Endothelial cell of umbilical vein (primary cell): ENCODE results near the gene KLHDC4. TPM values are rescaled to one million over a fixed set of nuclear protein-coding genes. Genes with fewer than 3 reads are reported as not detected.

Experiments used
- BruUV-seq: library from RNA; stranded (reverse); fragments of 400-500 nt; replicated peaks from 2 replicates; lab custom pipeline; 2021; lab: Mats Ljungman, UMichigan
- CTCF ChIA-PET: fragments of 300-600, 350-600 bp; sonication (Branson Sonifier 250); formaldehyde crosslinking; loops from one replicate; lab custom pipeline; 2021; ENCODE audit warnings: antibody characterized with exemption, inconsistent platforms; lab: Charles Lee
- POLR2A ChIA-PET: fragments of 300-600, 350-600 bp; sonication (Branson Sonifier 250); formaldehyde crosslinking; loops from one replicate; lab custom pipeline; 2021; ENCODE audit warnings: antibody characterized with exemption, inconsistent platforms; lab: Charles Lee
- DNase-seq: peaks from one replicate; pipeline ENCODE4 v3.0.0-alpha.2; 2011; ENCODE audit warnings: low read depth, low spot score
- FAIRE-seq: peaks from 2 replicates; lab custom pipeline; 2011; peaks lifted over from hg19 to GRCh38; lab: Jason Lieb, UNC
- H2AFZ ChIP-seq: 2 replicates; pipeline ENCODE4 v1.6.0; 2012; ENCODE audit warnings: low read depth, low read length, control low read depth, inconsistent platforms
- H3K27ac ChIP-seq: 2 replicates; pipeline ENCODE4 v1.5.1; 2011; ENCODE audit warnings: low read depth, mild to moderate bottlenecking, control low read depth, low read length, moderate library complexity; ENCODE audit not compliant: insufficient read depth
- H3K27me3 ChIP-seq, 2 experiments: 2 replicates each; pipeline versions ENCODE4 v1.6.0 to v1.6.1; 2011; ENCODE audit warnings: low read length in 2 of 2, mixed read lengths in 1 of 2; ENCODE audit not compliant: control insufficient read depth in 2 of 2, insufficient read depth in 2 of 2
- H3K36me3 ChIP-seq, 2 experiments: 2 replicates in 1 of 2; 3 replicates in 1 of 2; pipeline ENCODE4 v1.5.1; 2011; ENCODE audit warnings: low read length in 2 of 2, mild to moderate bottlenecking in 1 of 2, moderate library complexity in 1 of 2; ENCODE audit not compliant: control insufficient read depth in 2 of 2, insufficient read depth in 2 of 2; ENCODE audit errors: extremely low read depth in 1 of 2
- H3K4me1 ChIP-seq: 3 replicates; pipeline ENCODE4 v1.5.1; 2011; ENCODE audit warnings: mild to moderate bottlenecking, low read length; ENCODE audit not compliant: control insufficient read depth, insufficient read depth; ENCODE audit errors: extremely low read depth
- H3K4me2 ChIP-seq: 2 replicates; pipeline ENCODE4 v1.6.1; 2011; ENCODE audit warnings: low read length, control low read depth, mixed read lengths; ENCODE audit not compliant: insufficient read depth
- H3K4me3 ChIP-seq, 3 experiments: fragments of 200-600 bp in 1 of 3; sonication (generic), shearing (Covaris generic) in 1 of 3; replicated peaks in 1 of 3; 2 replicates each; pipeline ENCODE4 v1.5.1; 2011 to 2016; ENCODE audit warnings: control low read depth in 3 of 3, low read length in 3 of 3, mild to moderate bottlenecking in 2 of 3, inconsistent platforms in 1 of 3, low read depth in 1 of 3, moderate library complexity in 1 of 3; ENCODE audit not compliant: insufficient read depth in 1 of 3
- H3K79me2 ChIP-seq: 2 replicates; pipeline ENCODE4 v1.6.0; 2012; ENCODE audit warnings: low read length, inconsistent platforms; ENCODE audit not compliant: control insufficient read depth, insufficient read depth
- H3K9ac ChIP-seq: replicated peaks from 2 replicates; pipeline ENCODE3; 2011; ENCODE audit warnings: low read length, control low read depth; ENCODE audit not compliant: insufficient read depth; ENCODE audit errors: extremely low read depth
- H3K9me1 ChIP-seq: replicated peaks from 3 replicates; pipeline ENCODE4 v1.6.0; 2011; ENCODE audit warnings: mild to moderate bottlenecking, low read length; ENCODE audit not compliant: control insufficient read depth, insufficient read depth; ENCODE audit errors: extremely low read depth
- H3K9me3 ChIP-seq: replicated peaks from 2 replicates; pipeline ENCODE4 v1.5.1; 2012; ENCODE audit warnings: low read length, inconsistent platforms; ENCODE audit not compliant: control insufficient read depth, insufficient read depth
- H4K20me1 ChIP-seq: replicated peaks from 2 replicates; pipeline ENCODE3; 2011; ENCODE audit warnings: mild to moderate bottlenecking, low read length; ENCODE audit not compliant: control insufficient read depth, insufficient read depth; ENCODE audit errors: extremely low read depth
- CTCF ChIP-seq, 2 donors: IDR thresholded peaks; 1 replicate in 1 of 2; 2 replicates in 1 of 2; pipeline ENCODE4 v1.5.1; 2011; ENCODE audit warnings: low read length in 2 of 2, mild to moderate bottlenecking in 2 of 2, moderate library complexity in 2 of 2, control low read depth in 1 of 2, inconsistent platforms in 1 of 2, low read depth in 1 of 2; ENCODE audit not compliant: insufficient read depth in 1 of 2; ENCODE audit errors: extremely low read depth in 1 of 2
- EZH2 ChIP-seq: IDR thresholded peaks from 2 replicates; pipeline ENCODE4 v1.6.1; 2012; ENCODE audit warnings: borderline replicate concordance, low read depth, mild to moderate bottlenecking, moderate library complexity, low read length, inconsistent platforms; ENCODE audit not compliant: severe bottlenecking
- FOS ChIP-seq: IDR thresholded peaks from 2 replicates; pipeline ENCODE4 v1.6.1; 2011; ENCODE audit warnings: mild to moderate bottlenecking, low read length, moderate library complexity, borderline replicate concordance; ENCODE audit not compliant: insufficient read depth
- GATA2 ChIP-seq: IDR thresholded peaks from 2 replicates; pipeline ENCODE4 v1.7.0; 2011; ENCODE audit warnings: low read depth, mild to moderate bottlenecking, moderate library complexity, mixed read lengths, low read length; ENCODE audit not compliant: insufficient read length, insufficient read depth
- JUN ChIP-seq: IDR thresholded peaks from 2 replicates; pipeline ENCODE4 v1.6.1; 2011; ENCODE audit warnings: borderline replicate concordance, low read depth; ENCODE audit not compliant: insufficient read length, insufficient read depth
- MAX ChIP-seq: IDR thresholded peaks from 2 replicates; pipeline ENCODE4 v1.6.1; 2011; ENCODE audit not compliant: insufficient read depth, insufficient read length
- MYC ChIP-seq: IDR thresholded peaks from one replicate; pipeline ENCODE4 v1.6.1; 2011; ENCODE audit warnings: mild to moderate bottlenecking, low read depth, low read length
- POLR2A ChIP-seq: IDR thresholded peaks from 2 replicates; pipeline ENCODE4 v1.6.1; 2012; ENCODE audit warnings: low read depth, mild to moderate bottlenecking, control low read depth, low read length
- POLR2AphosphoS5 ChIP-seq: IDR thresholded peaks from 2 replicates; pipeline ENCODE4 v1.6.1; 2012; ENCODE audit warnings: low read depth, mild to moderate bottlenecking, control low read depth, low read length, moderate library complexity; ENCODE audit not compliant: insufficient read depth
- dilution Hi-C: fragments of 300-500 bp; cut with MboI; formaldehyde crosslinking; loops from one replicate; pipeline ENCODE4 v1.15.0; 2019; ENCODE audit warnings: low sequenced_read_pairs; ENCODE audit not compliant: extremely low pct_ligation_motif_present
- intact Hi-C: fragments of 100-400 bp; cut with micrococcal nuclease; formaldehyde crosslinking; loops from one replicate; pipeline ENCODE4 v1.10.0; 2022
- polyA plus RNA-seq, 4 experiments: library from polyadenylated mRNA; depleted of rRNA in 3 of 4; stranded (reverse) in 3 of 4; unstranded in 1 of 4; fragments of >200 nt; gene quantifications; 2 replicates each; pipeline versions ENCODE4 v1.2.1 to v1.2.3, GENCODE V29; 2011 to 2012; ENCODE audit warnings: missing spikeins in 1 of 4
- total RNA-seq: library from RNA; stranded (reverse); gene quantifications from 2 replicates; pipeline ENCODE4 v1.2.3, GENCODE V29; 2021

Gene KLHDC4
- total and polyA plus RNA-seq, 2 donors (not counting 3 experiments of a cell fraction or from before 2014, with no cell fraction given): 24.7 to 46.2 TPM

GRCh38 chr16:87694441-87695125 lies 71.2 kb downstream of the KLHDC4 start:
- DNase-seq (no peak), FAIRE-seq (no peak)
- TF ChIP-seq MAX: no peak
- TF ChIP-seq JUN: no peak
- no peak for TF ChIP-seq EZH2
- no peak for TF ChIP-seq FOS
- no peak for TF ChIP-seq POLR2A
- no peak for TF ChIP-seq POLR2AphosphoS5
- TF ChIP-seq CTCF (IDR thresholded peaks at IDR 0.05; ENCODE audit: extremely low read depth in 1 of 2, insufficient read depth in 1 of 2, low read depth in 1 of 2, low read length in 2 of 2): no peak
- TF ChIP-seq GATA2: no peak
- TF ChIP-seq MYC: no peak
- no peaks in the 10 kb centered on the region for H3K27me3 ChIP-seq
- no peaks in the 10 kb centered on the region for H3K9me1 ChIP-seq
- H3K27ac ChIP-seq: no peak overlapping the region
- H3K4me2 ChIP-seq: no peak overlapping the region
- no peaks in the 10 kb centered on the region for H4K20me1 ChIP-seq
- dilution Hi-C loops (no loop called here), intact Hi-C loops (no loop called here)
- CTCF ChIA-PET: interaction anchor here (1.0 to 2.0 kb wide), 2 partner anchors 8 to 10 kb away, joined by 3 to 9 read pairs; no protein-coding TSS in a partner anchor
- POLR2A ChIA-PET: no interaction called here
- no peaks in the 10 kb centered on the region for H3K79me2 ChIP-seq
- no peaks in the 10 kb centered on the region for H3K4me1 ChIP-seq
- no peak overlapping the region for H3K4me3 ChIP-seq
- H3K9ac ChIP-seq: no peak overlapping the region
- no peaks in the 10 kb centered on the region for H3K9me3 ChIP-seq
- BruUV-seq: no TSS peak
- peaks cover 0 to 2% of the 10 kb centered on the region in 2 experiments for H3K36me3 ChIP-seq
- no peak overlapping the region for H2AFZ ChIP-seq
